A673 (cell line): ENCODE data around the gene ANKRD16.

Experiments
- EZH2 ChIP-seq: fragments of 200-600 bp; sonication (generic); IDR thresholded peaks from 2 replicates; pipeline ENCODE4 v1.6.1; 2017; ENCODE audit warnings: borderline replicate concordance, low read depth, mild to moderate bottlenecking, mixed read lengths, antibody characterized with exemption, low read length; ENCODE audit not compliant: poor library complexity, severe bottlenecking
- TF ChIP-seq, protein P1 (sequence below): fragments of 300-800, 200-600 bp; sonication (generic); conservative IDR thresholded peaks from 2 replicates; pipeline ENCODE4 v1.5.1; 2017; ENCODE audit warnings: low read depth, mild to moderate bottlenecking, antibody characterized with exemption, low read length, moderate library complexity, mixed read lengths

DNA sequence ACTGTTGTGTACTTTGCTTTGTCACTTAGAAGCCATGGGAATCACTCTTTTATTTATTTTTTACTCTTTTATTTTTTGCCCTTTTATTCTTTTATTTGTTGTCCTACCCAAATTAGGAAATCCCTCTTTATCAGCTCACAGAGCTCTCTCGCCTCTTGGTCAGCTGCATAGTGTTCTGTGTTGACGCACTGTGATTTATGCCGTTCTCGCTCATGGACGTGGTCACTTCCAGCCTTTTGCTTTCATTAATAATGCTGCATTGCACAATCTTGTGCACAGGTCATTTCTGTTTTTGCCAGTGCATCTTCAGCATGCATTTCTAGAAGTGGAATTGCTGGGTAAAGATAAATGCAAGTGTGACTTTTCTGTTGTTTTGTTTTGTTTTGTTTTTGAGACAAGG, 42.7 kb upstream of the ANKRD16 start:
- TF ChIP-seq, protein P1, sequence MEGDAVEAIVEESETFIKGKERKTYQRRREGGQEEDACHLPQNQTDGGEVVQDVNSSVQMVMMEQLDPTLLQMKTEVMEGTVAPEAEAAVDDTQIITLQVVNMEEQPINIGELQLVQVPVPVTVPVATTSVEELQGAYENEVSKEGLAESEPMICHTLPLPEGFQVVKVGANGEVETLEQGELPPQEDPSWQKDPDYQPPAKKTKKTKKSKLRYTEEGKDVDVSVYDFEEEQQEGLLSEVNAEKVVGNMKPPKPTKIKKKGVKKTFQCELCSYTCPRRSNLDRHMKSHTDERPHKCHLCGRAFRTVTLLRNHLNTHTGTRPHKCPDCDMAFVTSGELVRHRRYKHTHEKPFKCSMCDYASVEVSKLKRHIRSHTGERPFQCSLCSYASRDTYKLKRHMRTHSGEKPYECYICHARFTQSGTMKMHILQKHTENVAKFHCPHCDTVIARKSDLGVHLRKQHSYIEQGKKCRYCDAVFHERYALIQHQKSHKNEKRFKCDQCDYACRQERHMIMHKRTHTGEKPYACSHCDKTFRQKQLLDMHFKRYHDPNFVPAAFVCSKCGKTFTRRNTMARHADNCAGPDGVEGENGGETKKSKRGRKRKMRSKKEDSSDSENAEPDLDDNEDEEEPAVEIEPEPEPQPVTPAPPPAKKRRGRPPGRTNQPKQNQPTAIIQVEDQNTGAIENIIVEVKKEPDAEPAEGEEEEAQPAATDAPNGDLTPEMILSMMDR: no peak
- TF ChIP-seq EZH2: no peak
